HG03378 (cell line): ENCODE measurements around the gene LEAP2.
"Not testable (repeated sequence)": the region's sequence is repeated elsewhere in the genome, so short reads cannot be mapped to it uniquely, and the experiment has no call there.

Source experiments
- ATAC-seq: cut with Tn5 transposase; IDR thresholded peaks from one replicate; pipeline ENCODE4 v1.9.1; 2021; ENCODE audit warnings: mild to moderate bottlenecking, moderate library complexity; ENCODE audit not compliant: unreplicated experiment

The LEAP2 gene

DNA sequence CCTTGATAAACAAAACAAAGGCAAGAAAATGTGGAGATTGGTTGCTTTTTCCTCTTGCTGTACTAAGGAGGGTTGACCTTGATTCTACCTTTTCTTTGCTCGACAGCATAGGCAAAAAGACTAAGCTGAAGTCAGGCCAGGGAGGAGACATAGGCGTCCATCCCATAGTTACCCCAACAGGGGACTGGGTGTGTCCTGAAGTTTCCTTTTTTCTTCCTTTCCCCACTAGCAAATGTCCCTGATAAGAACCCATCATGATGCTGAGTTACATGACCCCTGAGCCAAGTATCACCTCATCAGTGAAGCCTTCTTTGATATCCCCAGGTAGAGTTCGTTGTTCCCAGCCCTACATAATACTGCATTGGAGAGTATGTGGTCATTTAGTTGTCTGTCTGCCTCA is 33.2 kb upstream of the LEAP2 start:
- ATAC-seq = no peak

- no peak for ATAC-seq
These were observed 32.6 kb upstream of the LEAP2 start for GRCh38 chr5:132840896-132841295.

DNA sequence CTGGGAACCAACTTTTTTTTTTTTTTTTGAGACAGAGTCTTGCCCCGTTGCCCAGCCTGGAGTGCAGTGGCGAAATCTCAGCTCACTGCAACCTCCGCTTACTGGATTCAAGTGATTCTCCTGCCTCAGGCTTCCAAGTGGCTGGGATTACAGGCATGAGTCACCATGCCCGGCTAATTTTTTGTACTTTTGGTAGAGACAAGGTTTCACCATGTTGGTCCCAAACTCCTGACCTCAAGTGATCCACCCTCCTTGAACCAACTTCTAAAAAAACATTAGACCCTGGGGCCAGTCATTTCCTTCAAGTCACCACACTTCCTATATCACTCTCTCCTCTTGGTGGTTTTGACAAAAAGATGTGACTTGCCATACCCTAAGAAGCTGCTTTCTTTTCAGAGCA is 32.2 kb upstream of the LEAP2 start:
- no peak for ATAC-seq

DNA sequence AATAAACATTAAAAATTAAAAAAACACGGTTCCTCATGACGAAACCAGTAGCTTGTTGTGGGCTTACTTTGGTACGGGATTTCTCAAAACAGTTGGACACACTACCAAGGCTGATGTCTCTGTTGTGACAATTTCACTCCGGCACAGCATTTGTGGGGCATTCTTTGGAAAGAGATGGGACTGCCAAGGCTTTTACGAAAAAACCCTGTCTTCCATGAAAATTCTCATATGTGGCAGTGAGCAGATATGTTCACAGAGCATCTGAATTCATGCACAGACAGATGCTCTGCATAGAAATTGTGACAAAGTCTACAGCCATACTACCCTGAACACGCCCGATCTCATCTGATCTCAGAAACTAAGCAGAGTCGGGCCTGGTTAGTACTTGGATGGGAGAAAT is 25.2 kb upstream of the LEAP2 start:
- no peak for ATAC-seq

DNA sequence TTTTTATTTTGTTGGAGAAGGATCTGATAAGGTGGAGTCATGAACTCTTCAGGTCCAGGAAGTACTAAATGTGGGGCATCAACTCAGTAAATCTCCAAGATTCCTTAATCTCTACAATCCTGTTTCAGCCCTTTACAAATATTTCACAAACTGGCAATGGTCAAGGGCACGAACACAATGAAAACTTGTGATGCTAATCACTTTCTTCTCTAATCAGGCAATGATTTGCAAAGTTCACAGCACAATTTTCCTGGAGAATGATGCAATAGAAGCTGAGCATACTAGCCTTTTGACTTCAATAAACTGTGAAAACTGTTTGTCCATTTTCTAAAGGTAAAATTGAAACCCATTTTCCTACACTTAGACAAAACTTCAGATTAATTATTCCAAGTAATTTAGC is 24.1 kb upstream of the LEAP2 start:
- ATAC-seq = no peak

DNA sequence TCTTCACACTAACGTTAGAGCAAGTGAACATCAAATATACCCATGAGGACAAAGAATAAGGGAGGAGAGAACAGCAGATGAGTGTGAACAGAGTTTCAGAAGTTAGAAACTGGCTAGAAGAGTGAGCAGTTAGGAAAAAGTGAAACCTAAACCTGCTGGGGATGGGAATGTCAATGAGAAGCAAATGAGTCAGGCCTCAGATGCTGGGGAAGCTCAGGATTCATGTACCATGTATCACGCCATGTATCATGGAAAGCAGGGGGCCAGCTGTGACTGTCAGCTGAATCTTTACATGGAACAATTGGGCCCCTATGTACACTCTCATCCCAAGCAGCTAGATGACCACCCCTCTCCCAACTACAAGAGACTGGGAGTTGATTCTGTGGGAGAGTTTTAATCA is 23.4 kb upstream of the LEAP2 start:
- ATAC-seq = no peak

- ATAC-seq = no peak
These were observed 20.1 kb upstream of the LEAP2 start for GRCh38 chr5:132853323-132853722.

DNA sequence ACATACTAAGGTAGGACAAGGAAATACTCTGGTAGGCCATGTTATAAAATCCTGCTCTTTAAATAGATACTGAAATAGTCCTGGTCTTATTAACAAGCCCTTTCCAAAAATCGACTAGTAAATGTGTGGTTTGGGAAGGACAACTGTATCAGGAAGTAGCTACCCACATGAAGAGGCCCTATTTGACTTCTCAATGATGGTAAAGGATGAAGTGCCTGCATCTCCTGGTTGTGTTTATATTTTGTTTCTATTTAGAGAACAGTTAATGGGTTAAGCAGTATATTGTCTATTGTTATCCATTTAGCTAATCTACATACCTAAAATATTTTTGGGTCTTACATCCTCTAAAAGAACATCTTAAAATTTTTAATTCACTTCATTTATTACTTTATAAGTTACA is 19.7 kb upstream of the LEAP2 start:
- no peak for ATAC-seq

- no peak for ATAC-seq
These were observed 19.2 kb upstream of the LEAP2 start for GRCh38 chr5:132854301-132854700.

DNA sequence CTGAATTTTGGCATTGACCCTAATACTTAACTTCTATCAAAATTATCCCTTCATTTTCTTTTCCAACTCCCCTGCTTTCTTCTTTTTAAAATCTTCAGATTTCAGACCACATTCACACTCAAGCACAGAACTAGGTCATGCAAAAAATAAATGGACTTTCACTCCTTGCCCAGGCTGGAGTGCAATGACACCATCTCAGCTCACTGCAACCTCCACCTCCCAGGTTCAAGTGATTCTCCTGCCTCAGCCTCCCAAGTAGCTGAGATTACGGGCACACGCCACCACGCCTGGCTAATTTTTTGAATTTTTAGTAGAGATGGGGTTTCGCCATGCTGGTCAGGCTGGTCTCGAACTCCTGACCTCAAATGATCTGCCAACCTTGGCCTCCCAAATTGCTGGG is 18.5 kb upstream of the LEAP2 start:
- ATAC-seq = not testable (repeated sequence)

GRCh38 chr5:132856011-132856410 is 17.5 kb upstream of the LEAP2 start:
- ATAC-seq = no peak

- ATAC-seq = no peak
These were observed 13.5 kb upstream of the LEAP2 start for GRCh38 chr5:132859889-132860437.

- ATAC-seq = no peak
These were observed 12.7 kb upstream of the LEAP2 start for GRCh38 chr5:132860742-132861141.

DNA sequence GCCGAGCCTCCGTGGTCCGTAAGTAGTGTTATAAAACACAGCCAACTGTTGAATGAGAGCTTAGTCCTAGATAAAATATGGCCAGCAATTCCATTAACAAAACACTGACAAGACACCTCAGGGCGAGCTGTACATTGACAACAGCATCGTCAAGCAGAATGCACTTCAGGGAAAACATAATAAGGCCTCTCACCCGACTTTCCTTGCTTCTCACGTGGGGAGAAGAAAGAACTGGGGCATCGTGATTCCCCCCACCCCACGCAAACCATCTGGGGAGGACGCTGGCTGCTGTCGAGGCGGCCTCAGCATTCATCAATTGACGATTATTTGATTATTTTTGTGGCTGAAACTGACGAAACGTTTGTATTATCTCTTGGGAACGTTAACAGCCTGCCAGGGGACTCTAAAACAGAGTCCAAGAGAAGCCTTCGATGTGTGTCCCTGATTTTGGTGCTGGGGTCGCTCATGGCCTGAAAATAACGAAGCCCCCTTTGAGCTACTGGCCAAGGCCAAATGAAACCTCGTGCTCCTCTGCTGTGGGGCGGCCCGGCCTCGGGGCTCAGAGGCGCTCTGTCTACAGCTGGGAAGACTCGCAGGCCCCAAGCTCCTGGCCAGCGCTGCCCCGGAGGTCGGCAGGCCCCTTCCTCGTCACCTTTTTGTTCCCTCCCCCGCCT is 7.7 kb upstream of the LEAP2 start:
- peak; percentile 11 for ATAC-seq

DNA sequence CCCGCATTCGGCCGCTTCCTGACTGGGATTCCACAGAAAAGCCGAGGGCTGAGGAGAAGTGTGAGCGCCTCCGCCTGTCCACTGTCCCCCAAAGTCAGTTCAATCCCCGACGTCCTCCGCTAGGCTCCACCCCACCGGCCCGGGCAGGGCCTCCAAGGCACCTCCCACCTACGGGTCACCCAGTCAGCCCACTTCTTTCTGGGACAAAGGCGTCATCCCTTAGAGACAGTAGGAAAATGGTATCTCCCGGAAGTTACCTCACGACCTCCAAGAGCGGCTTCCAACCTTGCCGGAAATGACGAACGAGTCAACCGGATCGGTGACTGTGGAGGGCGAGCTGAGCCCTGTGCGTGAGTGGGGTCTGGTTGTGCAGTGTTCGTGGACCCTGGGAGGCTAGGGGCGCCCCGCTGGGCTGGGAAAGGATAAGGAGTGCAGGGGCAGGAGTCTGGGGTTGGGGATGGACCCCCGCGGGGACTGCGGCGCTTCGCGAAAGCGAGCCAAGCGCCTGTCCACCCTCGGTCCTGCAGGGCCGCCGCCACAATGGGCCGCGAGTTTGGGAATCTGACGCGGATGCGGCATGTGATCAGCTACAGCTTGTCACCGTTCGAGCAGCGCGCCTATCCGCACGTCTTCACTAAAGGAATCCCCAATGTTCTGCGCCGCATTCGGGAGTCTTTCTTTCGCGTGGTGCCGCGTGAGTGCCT is 7.0 kb upstream of the LEAP2 start, which contains the start of the genes GDF9 and UQCRQ:
GDF9 (minus strand) TSS at position 128 of the 704 bp plus-strand sequence. CDS start 1,936 bp downstream, outside the sequence.
UQCRQ (plus strand) TSS at position 301 of the 704 bp plus-strand sequence; CDS start at position 541, 240 bp downstream.
- ATAC-seq = peak; percentile 98

GRCh38 chr5:132867046-132867451 is 6.4 kb upstream of the LEAP2 start:
- ATAC-seq = peak; percentile 3

DNA sequence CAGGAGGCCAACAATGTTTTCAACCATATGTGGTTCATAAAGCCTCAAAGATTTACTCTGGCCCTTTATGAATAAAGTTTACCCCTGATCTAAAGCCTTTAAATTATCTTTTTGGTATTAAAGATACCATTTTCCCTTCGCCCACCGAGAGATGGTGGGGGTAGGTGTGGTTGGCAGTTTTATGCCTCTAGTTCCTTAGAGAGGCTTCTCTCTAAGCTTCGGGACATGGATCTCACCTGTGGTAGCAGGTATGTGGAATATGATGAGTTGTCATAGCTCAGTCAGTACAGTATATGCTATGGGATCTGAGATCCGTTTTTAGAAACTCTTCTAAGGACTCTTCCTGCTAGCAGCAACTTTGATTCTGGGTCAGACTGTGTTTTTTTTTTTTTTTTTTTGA is 4.7 kb upstream of the LEAP2 start:
- no peak for ATAC-seq

DNA sequence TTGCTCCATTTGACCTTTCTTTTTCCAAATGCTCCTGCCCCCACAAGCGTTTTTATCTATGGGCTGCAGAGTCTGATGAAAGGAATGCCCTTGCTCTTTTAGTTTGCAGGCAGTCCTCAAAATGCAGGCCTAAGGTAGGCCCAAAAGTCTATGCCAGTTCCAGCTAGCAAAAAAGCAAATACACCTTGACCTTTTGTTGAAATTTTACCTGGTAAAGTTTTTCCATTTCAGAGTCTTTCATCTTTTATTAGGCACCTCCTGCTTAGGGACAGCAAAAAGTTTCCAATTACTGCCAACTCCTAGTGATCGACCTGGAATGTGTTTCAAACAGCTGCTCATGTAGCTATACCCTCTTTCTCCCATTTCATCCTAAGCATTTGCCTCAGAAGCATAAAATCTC is 2.7 kb upstream of the LEAP2 start:
- no peak for ATAC-seq

DNA sequence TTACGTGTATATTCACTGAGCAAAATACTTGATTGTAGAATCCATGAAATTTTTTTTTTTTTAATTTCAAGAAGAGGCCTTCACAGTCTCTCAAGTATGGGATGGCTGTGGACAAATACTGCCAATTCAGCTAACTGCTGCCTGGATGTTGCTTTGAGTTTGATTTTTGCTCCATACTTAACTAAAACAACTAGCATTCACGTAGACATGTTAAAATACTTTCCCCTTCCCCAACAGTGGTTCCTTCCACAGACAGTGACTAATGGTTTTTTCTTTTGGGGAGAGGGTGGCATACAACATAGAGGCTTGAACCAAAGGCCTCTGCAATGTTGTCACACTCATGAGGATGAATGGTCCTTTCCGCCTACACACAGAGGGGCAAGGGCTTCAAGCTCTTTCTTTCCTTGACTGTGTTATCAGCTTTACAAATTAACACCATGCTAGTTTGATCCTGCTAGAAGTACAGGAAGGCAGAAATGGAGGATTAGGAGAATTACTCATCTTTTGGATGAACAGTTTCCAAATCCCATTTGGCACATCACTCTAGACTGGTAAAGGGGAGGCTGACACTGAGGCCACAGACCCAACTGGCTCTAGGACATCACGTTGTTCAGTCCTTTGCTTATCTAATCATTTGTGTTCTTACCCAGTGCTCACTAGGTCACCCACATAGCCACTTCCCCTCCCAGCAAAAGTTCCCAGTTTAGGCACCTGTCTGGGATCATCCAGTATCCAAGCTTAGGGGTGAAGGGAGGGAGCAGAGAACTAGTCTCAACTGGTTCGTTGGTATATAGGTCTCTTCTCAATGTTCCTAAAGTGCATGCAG is 1.8 kb upstream of the LEAP2 start:
- ATAC-seq = no peak

GRCh38 chr5:132872788-132873118 is 715 bp upstream of the LEAP2 start:
- ATAC-seq = no peak

- no peak for ATAC-seq
These were observed 433 bp downstream of the LEAP2 start for GRCh38 chr5:132873930-132874271.
